ENCODE measurements around the gene L3MBTL4. TPM values are rescaled to one million over a fixed set of nuclear protein-coding genes. Genes with fewer than 3 reads are reported as not detected.

L3MBTL4 gene
- total and polyA plus RNA-seq, 9 of the 15 experiments (the other 6 are each of a cell fraction or from before 2014, with no cell fraction given): not detected

DNA sequence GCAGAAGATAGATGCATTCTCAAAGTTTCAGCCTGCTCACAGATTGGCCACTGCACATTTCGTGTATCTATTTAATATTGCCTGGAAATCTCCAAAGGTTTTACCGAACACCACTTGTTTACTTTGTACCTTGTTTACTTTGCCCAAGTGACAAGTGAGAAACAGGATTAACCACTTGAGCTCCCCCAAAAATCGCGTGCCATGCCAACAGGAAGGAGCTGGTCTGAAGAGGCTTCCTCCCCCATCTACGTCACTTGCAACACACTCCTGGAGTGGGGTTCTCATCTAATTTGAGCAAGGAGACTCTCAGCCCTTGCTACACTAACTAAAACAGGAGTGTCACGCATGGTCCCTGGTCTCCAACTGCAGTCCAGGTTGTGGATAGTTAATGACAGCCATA, 306.9 kb downstream of the L3MBTL4 start (continued):
- TF ChIP-seq ZNF561 (CRISPR knock-in tag; conservative IDR thresholded peaks at IDR 0.05): no peak
- TF ChIP-seq, protein P1, sequence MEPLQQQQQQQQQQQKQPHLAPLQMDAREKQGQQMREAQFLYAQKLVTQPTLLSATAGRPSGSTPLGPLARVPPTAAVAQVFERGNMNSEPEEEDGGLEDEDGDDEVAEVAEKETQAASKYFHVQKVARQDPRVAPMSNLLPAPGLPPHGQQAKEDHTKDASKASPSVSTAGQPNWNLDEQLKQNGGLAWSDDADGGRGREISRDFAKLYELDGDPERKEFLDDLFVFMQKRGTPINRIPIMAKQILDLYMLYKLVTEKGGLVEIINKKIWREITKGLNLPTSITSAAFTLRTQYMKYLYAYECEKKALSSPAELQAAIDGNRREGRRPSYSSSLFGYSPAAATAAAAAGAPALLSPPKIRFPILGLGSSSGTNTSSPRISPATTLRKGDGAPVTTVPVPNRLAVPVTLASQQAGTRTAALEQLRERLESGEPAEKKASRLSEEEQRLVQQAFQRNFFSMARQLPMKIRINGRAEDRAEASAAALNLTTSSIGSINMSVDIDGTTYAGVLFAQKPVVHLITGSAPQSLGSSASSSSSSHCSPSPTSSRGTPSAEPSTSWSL (CRISPR knock-in tag; IDR thresholded peaks at IDR 0.05; ENCODE audit: borderline replicate concordance): no peak
- TF ChIP-seq, protein P2, sequence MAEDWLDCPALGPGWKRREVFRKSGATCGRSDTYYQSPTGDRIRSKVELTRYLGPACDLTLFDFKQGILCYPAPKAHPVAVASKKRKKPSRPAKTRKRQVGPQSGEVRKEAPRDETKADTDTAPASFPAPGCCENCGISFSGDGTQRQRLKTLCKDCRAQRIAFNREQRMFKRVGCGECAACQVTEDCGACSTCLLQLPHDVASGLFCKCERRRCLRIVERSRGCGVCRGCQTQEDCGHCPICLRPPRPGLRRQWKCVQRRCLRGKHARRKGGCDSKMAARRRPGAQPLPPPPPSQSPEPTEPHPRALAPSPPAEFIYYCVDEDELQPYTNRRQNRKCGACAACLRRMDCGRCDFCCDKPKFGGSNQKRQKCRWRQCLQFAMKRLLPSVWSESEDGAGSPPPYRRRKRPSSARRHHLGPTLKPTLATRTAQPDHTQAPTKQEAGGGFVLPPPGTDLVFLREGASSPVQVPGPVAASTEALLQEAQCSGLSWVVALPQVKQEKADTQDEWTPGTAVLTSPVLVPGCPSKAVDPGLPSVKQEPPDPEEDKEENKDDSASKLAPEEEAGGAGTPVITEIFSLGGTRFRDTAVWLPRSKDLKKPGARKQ (CRISPR knock-in tag; IDR thresholded peaks at IDR 0.05): no peak
- TF ChIP-seq MCM2 (IDR thresholded peaks at IDR 0.05; ENCODE audit: low read depth): no peak
- TF ChIP-seq, protein P3, sequence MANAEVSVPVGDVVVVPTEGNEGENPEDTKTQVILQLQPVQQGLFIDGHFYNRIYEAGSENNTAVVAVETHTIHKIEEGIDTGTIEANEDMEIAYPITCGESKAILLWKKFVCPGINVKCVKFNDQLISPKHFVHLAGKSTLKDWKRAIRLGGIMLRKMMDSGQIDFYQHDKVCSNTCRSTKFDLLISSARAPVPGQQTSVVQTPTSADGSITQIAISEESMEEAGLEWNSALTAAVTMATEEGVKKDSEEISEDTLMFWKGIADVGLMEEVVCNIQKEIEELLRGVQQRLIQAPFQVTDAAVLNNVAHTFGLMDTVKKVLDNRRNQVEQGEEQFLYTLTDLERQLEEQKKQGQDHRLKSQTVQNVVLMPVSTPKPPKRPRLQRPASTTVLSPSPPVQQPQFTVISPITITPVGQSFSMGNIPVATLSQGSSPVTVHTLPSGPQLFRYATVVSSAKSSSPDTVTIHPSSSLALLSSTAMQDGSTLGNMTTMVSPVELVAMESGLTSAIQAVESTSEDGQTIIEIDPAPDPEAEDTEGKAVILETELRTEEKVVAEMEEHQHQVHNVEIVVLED (CRISPR knock-in tag; IDR thresholded peaks at IDR 0.05): no peak

Data from K562 (cell line).